H9 (cell line): ENCODE results near the gene DRD1. TPM values are rescaled to one million over a fixed set of nuclear protein-coding genes. Genes with fewer than 3 reads are reported as not detected.

Source experiments
- DNase-seq: peaks from one replicate; pipeline ENCODE4 v3.0.0-alpha.2; 2017
- H2AFZ ChIP-seq: one replicate; pipeline ENCODE4 v1.6.1; 2013; ENCODE audit warnings: mild to moderate bottlenecking, low read length, control low read depth, moderate library complexity
- H2AK5ac ChIP-seq: 2 replicates; pipeline ENCODE4 v1.6.1; 2013; ENCODE audit warnings: low read length, control low read depth, mixed read lengths; ENCODE audit not compliant: insufficient read length
- H2BK120ac ChIP-seq: one replicate; pipeline ENCODE4 v1.6.1; 2013; ENCODE audit warnings: low read depth, mild to moderate bottlenecking, low read length, control low read depth, inconsistent platforms; ENCODE audit not compliant: poor library complexity, severe bottlenecking
- H2BK12ac ChIP-seq: 2 replicates; pipeline ENCODE4 v1.6.1; 2013; ENCODE audit warnings: low read length, control low read depth, mixed read lengths, low read depth; ENCODE audit not compliant: insufficient read length
- H2BK15ac ChIP-seq: 2 replicates; pipeline ENCODE4 v1.6.1; 2013; ENCODE audit warnings: low read depth, low read length, control low read depth
- H2BK20ac ChIP-seq: one replicate; pipeline ENCODE4 v1.6.1; 2013; ENCODE audit warnings: low read depth, mild to moderate bottlenecking, low read length, control low read depth, inconsistent platforms; ENCODE audit not compliant: poor library complexity, severe bottlenecking
- H2BK5ac ChIP-seq: 2 replicates; pipeline ENCODE4 v1.6.1; 2013; ENCODE audit warnings: low read length, control low read depth, mixed read lengths; ENCODE audit not compliant: insufficient read length
- H3K14ac ChIP-seq: 2 replicates; pipeline ENCODE4 v1.6.1; 2013; ENCODE audit warnings: low read length, control low read depth; ENCODE audit not compliant: insufficient read depth
- H3K18ac ChIP-seq: 2 replicates; pipeline ENCODE4 v1.6.1; 2013; ENCODE audit warnings: low read depth, mild to moderate bottlenecking, mixed read lengths, low read length, control low read depth; ENCODE audit not compliant: insufficient read length
- H3K23ac ChIP-seq: 2 replicates; pipeline ENCODE4 v1.6.1; 2013; ENCODE audit warnings: low read length, control low read depth, mixed read lengths, low read depth; ENCODE audit not compliant: insufficient read length
- H3K23me2 ChIP-seq: 2 replicates; pipeline ENCODE4 v1.6.1; 2013; ENCODE audit warnings: low read depth, mild to moderate bottlenecking, mixed read lengths, low read length, control low read depth; ENCODE audit not compliant: insufficient read length, poor library complexity, severe bottlenecking
- H3K27ac ChIP-seq: 2 replicates; pipeline ENCODE4 v1.5.1; 2013; ENCODE audit warnings: low read length, control low read depth, mixed read lengths, low read depth; ENCODE audit not compliant: insufficient read length
- H3K27me3 ChIP-seq: 2 replicates; pipeline ENCODE4 v1.6.1; 2013; ENCODE audit warnings: low read length, control low read depth, inconsistent platforms; ENCODE audit not compliant: insufficient read depth
- H3K4ac ChIP-seq: 2 replicates; pipeline ENCODE4 v1.6.1; 2013; ENCODE audit warnings: low read depth, mild to moderate bottlenecking, control low read depth, inconsistent platforms, low read length, moderate library complexity
- H3K4me1 ChIP-seq: 2 replicates; pipeline ENCODE4 v1.6.1; 2013; ENCODE audit warnings: low read length, control low read depth, inconsistent platforms; ENCODE audit not compliant: insufficient read depth
- H3K4me2 ChIP-seq: 2 replicates; pipeline ENCODE4 v1.6.1; 2013; ENCODE audit warnings: low read length, control low read depth, mixed read lengths; ENCODE audit not compliant: insufficient read length, insufficient read depth
- H3K56ac ChIP-seq: 2 replicates; pipeline ENCODE4 v1.6.1; 2013; ENCODE audit warnings: low read depth, mild to moderate bottlenecking, mixed read lengths, low read length, control low read depth; ENCODE audit not compliant: insufficient read length
- H3K79me1 ChIP-seq: 2 replicates; pipeline ENCODE4 v1.6.1; 2013; ENCODE audit warnings: low read depth, mild to moderate bottlenecking, moderate library complexity, low read length, control low read depth, inconsistent platforms; ENCODE audit not compliant: insufficient read depth, poor library complexity, severe bottlenecking
- H3K79me2 ChIP-seq: 2 replicates; pipeline ENCODE4 v1.6.1; 2013; ENCODE audit warnings: low read length, control low read depth, inconsistent platforms; ENCODE audit not compliant: insufficient read depth
- H3K9ac ChIP-seq: 2 replicates; pipeline ENCODE4 v1.6.1; 2013; ENCODE audit warnings: low read length, control low read depth, mixed read lengths; ENCODE audit not compliant: insufficient read length; ENCODE audit errors: extremely low read depth
- H3K9me3 ChIP-seq: one replicate; pipeline ENCODE4 v1.6.1; 2013; ENCODE audit warnings: low read depth, low read length, inconsistent platforms; ENCODE audit not compliant: control insufficient read depth
- H3T11ph ChIP-seq: one replicate; pipeline ENCODE4 v1.6.1; 2013; ENCODE audit warnings: mild to moderate bottlenecking, low read length, control low read depth, inconsistent platforms
- H4K20me1 ChIP-seq: one replicate; pipeline ENCODE4 v1.6.1; 2013; ENCODE audit not compliant: control insufficient read depth, insufficient read length, insufficient read depth
- H4K5ac ChIP-seq: 2 replicates; pipeline ENCODE4 v1.6.1; 2013; ENCODE audit warnings: low read depth, mild to moderate bottlenecking, mixed read lengths, low read length, control low read depth; ENCODE audit not compliant: insufficient read length
- H4K8ac ChIP-seq: replicated peaks from 2 replicates; pipeline ENCODE4 v1.6.1; 2013; ENCODE audit warnings: low read length, control low read depth, mixed read lengths, low read depth; ENCODE audit not compliant: insufficient read length
- H4K91ac ChIP-seq: 2 replicates; pipeline ENCODE4 v1.6.1; 2013; ENCODE audit warnings: low read depth, mild to moderate bottlenecking, moderate library complexity, mixed read lengths, low read length, control low read depth; ENCODE audit not compliant: insufficient read length
- H3K27ac Mint-ChIP-seq, 3 experiments: 2 replicates in 2 of 3; 3 replicates in 1 of 3; pipeline ENCODE4 v1.8.0; 2020 to 2021; ENCODE audit warnings: mixed read lengths in 3 of 3, mild to moderate bottlenecking in 1 of 3, moderate library complexity in 1 of 3
- H3K27me3 Mint-ChIP-seq: 2 replicates; pipeline ENCODE4 v1.8.0; 2021; ENCODE audit warnings: low read depth, mild to moderate bottlenecking, moderate library complexity, mixed read lengths
- H3K36me3 Mint-ChIP-seq, 3 experiments: 2 replicates in 2 of 3; 3 replicates in 1 of 3; pipeline ENCODE4 v1.8.0; 2020 to 2021; ENCODE audit warnings: low read depth in 3 of 3, mixed read lengths in 3 of 3; ENCODE audit not compliant: insufficient read depth in 1 of 3
- H3K4me1 Mint-ChIP-seq, 2 experiments: 2 replicates each; pipeline ENCODE4 v1.8.0; 2020; ENCODE audit warnings: mixed read lengths in 2 of 2
- H3K4me3 Mint-ChIP-seq, 2 experiments: 2 replicates in 1 of 2; 3 replicates in 1 of 2; pipeline ENCODE4 v1.8.0; 2020 to 2021; ENCODE audit warnings: mild to moderate bottlenecking in 2 of 2, mixed read lengths in 2 of 2, moderate library complexity in 1 of 2
- H3K9me3 Mint-ChIP-seq, 2 experiments: 2 replicates in 1 of 2; 3 replicates in 1 of 2; pipeline ENCODE4 v1.8.0; 2020; ENCODE audit warnings: mild to moderate bottlenecking in 2 of 2, mixed read lengths in 2 of 2, moderate library complexity in 1 of 2
- CTCF ChIP-seq: fragments of 200-600 bp; sonication (generic); conservative IDR thresholded peaks from 3 replicates; pipeline ENCODE4 v1.8.0; 2021; ENCODE audit warnings: antibody characterized with exemption, mild to moderate bottlenecking
- WGBS: extraction: QIAGEN DNeasy Blood & Tissue Kit; methylation state at CpG from one replicate; pipeline ENCODE4 v1.1.7; 2013; ENCODE audit warnings: missing lambda C conversion rate, low lambda C conversion rate, mixed read lengths; ENCODE audit not compliant: insufficient read length; ENCODE audit errors: extremely low coverage; 5-methylcytosine and 5-hydroxymethylcytosine counted together
- total RNA-seq: library from RNA; stranded (reverse); gene quantifications from 2 replicates; pipeline ENCODE4 v1.2.1, GENCODE V29; 2021

Gene DRD1
- total RNA-seq, 1 experiment from 2014 or later: not detected

GRCh38 chr5:175452166-175452565 is 8.2 kb upstream of the DRD1 start:
- peaks cover 14 to 18% of the 10 kb centered on the region in 2 experiments for H3K4me1 Mint-ChIP-seq
- Histone ChIP-seq H2BK5ac (no peak overlapping the region), H4K8ac (no peak overlapping the region), H2BK15ac (no peak overlapping the region), H3K79me2 (no peaks in the 10 kb centered on the region), H2AK5ac (no peak overlapping the region), H3K4me2 (no peak overlapping the region), H3K18ac (no peak overlapping the region), H2BK20ac (no peak overlapping the region), H3K14ac (no peak overlapping the region), H4K20me1 (no peaks in the 10 kb centered on the region), H3K23ac (no peak overlapping the region), H3T11ph (no peak overlapping the region), H3K4me1 (no peaks in the 10 kb centered on the region), H3K9ac (no peak overlapping the region), H2AFZ (no peak overlapping the region), H3K4ac (no peak overlapping the region), H2BK12ac (no peak overlapping the region), H3K56ac (no peak overlapping the region), H3K27me3 (no peaks in the 10 kb centered on the region), H3K27ac (no peak overlapping the region), H3K9me3 (no peaks in the 10 kb centered on the region), H4K91ac (no peak overlapping the region), H3K79me1 (no peaks in the 10 kb centered on the region), H4K5ac (no peak overlapping the region), H3K23me2 (no peaks in the 10 kb centered on the region), H2BK120ac (no peak overlapping the region)
- H3K9me3 Mint-ChIP-seq: no peaks in the 10 kb centered on the region
- H3K27me3 Mint-ChIP-seq: peaks cover 17% of the 10 kb centered on the region
- TF ChIP-seq CTCF: no peak
- no CpG with 5 or more reads among the region's 2 CpGs for WGBS
- no peaks in the 10 kb centered on the region for H3K36me3 Mint-ChIP-seq
- no peak for DNase-seq
- H3K27ac Mint-ChIP-seq: no peak overlapping the region
- H3K4me3 Mint-ChIP-seq: no peak overlapping the region
